GM12878 (cell line): Measurements from ENCODE around the gene GALNS. TPM values are rescaled to one million over a fixed set of nuclear protein-coding genes. Genes with fewer than 3 reads are reported as not detected.

ENCODE experiments used
- ATAC-seq: fragments of 200-7000 bp; cut with Tn5 transposase; 3 replicates; pipeline ENCODE4 v1.9.1; 2020; ENCODE audit warnings: mild to moderate bottlenecking, moderate library complexity
- BruUV-seq: library from RNA; stranded (reverse); fragments of 400-500 nt; replicated peaks from 2 replicates; lab custom pipeline; 2021; lab: Mats Ljungman, UMichigan
- CTCF ChIA-PET: fragments of 300-600 bp; sonication (Branson Sonifier 250); formaldehyde crosslinking; extraction: SDS; loops from one replicate; lab custom pipeline; 2021; ENCODE audit warnings: inconsistent platforms; lab: Yijun Ruan, JAX
- POLR2A ChIA-PET: fragments of 350-600 bp; formaldehyde crosslinking; extraction: SDS; loops from one replicate; lab custom pipeline; 2021; ENCODE audit warnings: inconsistent platforms; lab: Charles Lee
- RAD21 ChIA-PET: fragments of 300-600 bp; sonication (Branson Sonifier 250); formaldehyde crosslinking; loops from one replicate; lab custom pipeline; 2023; ENCODE audit warnings: antibody characterized with exemption; ENCODE audit not compliant: unreplicated experiment; lab: Charles Lee
- SMC1A ChIA-PET: fragments of 300-600 bp; sonication (Branson Sonifier 250); formaldehyde crosslinking; loops from one replicate; lab custom pipeline; 2023; ENCODE audit not compliant: unreplicated experiment, uncharacterized antibody; lab: Charles Lee
- DNase-seq: peaks from one replicate; pipeline ENCODE4 v3.0.0-alpha.2; 2011; ENCODE audit warnings: low read depth, low spot score
- FAIRE-seq: peaks from 3 replicates; lab custom pipeline; 2011; peaks lifted over from hg19 to GRCh38; lab: Jason Lieb, UNC
- H2AFZ ChIP-seq: 2 replicates; pipeline ENCODE4 v1.6.0; 2011; ENCODE audit warnings: low read depth, low read length, control low read depth; ENCODE audit not compliant: control insufficient read depth
- H3K27ac ChIP-seq: 2 replicates; pipeline ENCODE4 v1.5.1; 2011; ENCODE audit warnings: control low read depth; ENCODE audit not compliant: control insufficient read depth, insufficient read depth
- H3K27me3 ChIP-seq, 2 experiments: replicated peaks in 1 of 2; 2 replicates each; pipeline versions ENCODE4 v1.6.0 to v1.6.1; 2011; ENCODE audit warnings: low read length in 1 of 2; ENCODE audit not compliant: control insufficient read depth in 2 of 2, insufficient read depth in 2 of 2
- H3K36me3 ChIP-seq, 2 experiments: 2 replicates each; pipeline ENCODE4 v1.5.1; 2011; ENCODE audit warnings: low read length in 1 of 2; ENCODE audit not compliant: control insufficient read depth in 2 of 2, insufficient read depth in 2 of 2
- H3K4me1 ChIP-seq: 2 replicates; pipeline ENCODE4 v1.6.1; 2011; ENCODE audit warnings: mild to moderate bottlenecking, low read length, moderate library complexity, mixed read lengths; ENCODE audit not compliant: control insufficient read depth, insufficient read depth
- H3K4me2 ChIP-seq: 2 replicates; pipeline ENCODE4 v1.6.0; 2011; ENCODE audit warnings: control low read depth; ENCODE audit not compliant: control insufficient read depth, insufficient read depth
- H3K4me3 ChIP-seq: fragments of 200-600 bp; sonication (generic); 2 replicates; pipeline ENCODE4 v1.5.1; 2016
- H3K79me2 ChIP-seq: 2 replicates; pipeline ENCODE4 v1.6.0; 2011; ENCODE audit warnings: low read length; ENCODE audit not compliant: control insufficient read depth, insufficient read depth
- H3K9ac ChIP-seq: 2 replicates; pipeline ENCODE4 v1.8.0; 2011; ENCODE audit warnings: low read length, control low read depth, mixed read lengths; ENCODE audit not compliant: control insufficient read depth, insufficient read depth
- H3K9me3 ChIP-seq: replicated peaks from 3 replicates; pipeline ENCODE4 v1.5.1; 2011; ENCODE audit warnings: mild to moderate bottlenecking, low read length; ENCODE audit not compliant: control insufficient read depth, insufficient read depth
- H4K20me1 ChIP-seq: 2 replicates; pipeline ENCODE4 v1.6.0; 2011; ENCODE audit not compliant: control insufficient read depth, insufficient read depth
- ASH2L ChIP-seq: fragments of 300-600, 200-600 bp; sonication (generic); IDR thresholded peaks from 2 replicates; pipeline ENCODE4 v1.6.1; 2017; ENCODE audit warnings: low read depth, mild to moderate bottlenecking, borderline replicate concordance
- EGR1 ChIP-seq, 2 experiments: IDR thresholded peaks; 1 replicate in 1 of 2; 2 replicates in 1 of 2; pipeline ENCODE4 v1.6.1; 2011 to 2012; ENCODE audit warnings: low read depth in 2 of 2, low read length in 2 of 2, borderline replicate concordance in 1 of 2, mild to moderate bottlenecking in 1 of 2, moderate library complexity in 1 of 2
- FOXK2 ChIP-seq: fragments of 450-650 bp; IDR thresholded peaks from 2 replicates; pipeline ENCODE4 v1.6.1; 2017; ENCODE audit warnings: mild to moderate bottlenecking, moderate library complexity
- HSF1 ChIP-seq: fragments of 150-350 bp; IDR thresholded peaks from 2 replicates; pipeline ENCODE4 v1.6.1; 2014; ENCODE audit warnings: mild to moderate bottlenecking, low read depth, low read length
- JUND ChIP-seq: IDR thresholded peaks from 2 replicates; pipeline ENCODE4 v1.6.1; 2012; ENCODE audit warnings: low read depth, mild to moderate bottlenecking, low read length, improper control_type of control experiment, moderate library complexity
- POLR2A ChIP-seq: IDR thresholded peaks from 2 replicates; pipeline ENCODE4 v1.6.1; 2011; ENCODE audit warnings: low read depth, mild to moderate bottlenecking, low read length
- RBBP5 ChIP-seq: fragments of 200-600 bp; sonication (generic); conservative IDR thresholded peaks from 2 replicates; pipeline ENCODE4 v1.6.1; 2016
- YBX1 ChIP-seq: fragments of 450-650 bp; IDR thresholded peaks from 2 replicates; pipeline ENCODE4 v1.6.1; 2016; ENCODE audit warnings: antibody characterized with exemption
- WGBS: methylation state at CpG from one replicate; pipeline ENCODE4 v1.1.6; 2016; ENCODE audit warnings: low lambda C conversion rate; ENCODE audit not compliant: insufficient replicate concordance, insufficient coverage; ENCODE audit errors: missing lambda C conversion rate; 5-methylcytosine and 5-hydroxymethylcytosine counted together
- in situ Hi-C: fragments of 300-500 bp; cut with MboI; formaldehyde crosslinking; loops from 9 replicates; pipeline ENCODE4 v1.14.3; 2018; ENCODE audit warnings: mixed read lengths
- intact Hi-C: fragments of 100-400 bp; cut with micrococcal nuclease; formaldehyde crosslinking; loops from one replicate; pipeline ENCODE4 v1.14.2; 2022; ENCODE audit not compliant: unreplicated experiment
- polyA plus RNA-seq, 11 experiments: library from polyadenylated mRNA; depleted of rRNA in 4 of 11; unstranded in 6 of 11; stranded (reverse) in 5 of 11; fragments of >200 nt; fragmentation: Nextera tagmentation in 4 of 11; fragmentation: Illumina TruSeq in 1 of 11; extraction: Ambion mirVana in 4 of 11; extraction: Trizol in 1 of 11; gene quantifications; 1 replicate in 1 of 11; 2 replicates in 10 of 11; pipeline versions ENCODE4 v1.2.1 to v1.2.3, GENCODE V29; 2011 to 2016; ENCODE audit warnings: inconsistent platforms in 2 of 11, missing spikeins in 2 of 11, low read depth in 1 of 11
- total RNA-seq, 4 experiments: library from RNA; depleted of rRNA in 3 of 4; stranded (reverse); fragments of >200 nt in 3 of 4; fragmentation: Illumina TruSeq in 1 of 4; extraction: Trizol in 1 of 4; gene quantifications; 2 replicates each; pipeline versions ENCODE4 v1.2.1 to v1.2.3, GENCODE V29; 2013 to 2021

Gene GALNS
- total and polyA plus RNA-seq, 10 of the 15 experiments (the other 5 are each of a cell fraction or from before 2014, with no cell fraction given): 0.37 to 12.4 (median 5.3) TPM

- Histone ChIP-seq H3K4me2 (no peak overlapping the region), H3K9me3 (no peaks in the 10 kb centered on the region), H3K27me3 (no peaks in the 10 kb centered on the region), H3K27ac (no peak overlapping the region), H3K4me3 (no peak overlapping the region), H3K79me2 (peaks cover 61% of the 10 kb centered on the region), H4K20me1 (no peaks in the 10 kb centered on the region), H3K36me3 (peaks cover 0 to 6% of the 10 kb centered on the region in 2 experiments; a peak in 2 of 4 replicates), H3K9ac (no peak overlapping the region), H3K4me1 (peaks cover 20% of the 10 kb centered on the region), H2AFZ (no peak overlapping the region)
- POLR2A ChIA-PET: no interaction called here
- TF ChIP-seq JUND (no peak), POLR2A (peak; percentile 37; the same call in 1 of the 2 replicates)
- CTCF ChIA-PET: interaction anchor here (1.8 kb wide), 1 partner anchor 37 kb away, joined by 4 read pairs; no protein-coding TSS in a partner anchor
- SMC1A ChIA-PET: no interaction called here
- intact Hi-C loops (no loop called here), in situ Hi-C loops (no loop called here)
- RAD21 ChIA-PET: no interaction called here
- no peak for FAIRE-seq
- 96% methylated on average over 31 of the region's 32 CpGs for WGBS
- no TSS peak for BruUV-seq
- no peak for ATAC-seq
- no peak for DNase-seq
These were observed 82.0 kb downstream of the GALNS start for GRCh38 chr16:88774544-88775393.

GRCh38 chr16:88773812-88774291, 82.9 kb downstream of the GALNS start:
- no peak for FAIRE-seq
- CTCF ChIA-PET: interaction anchor here (1.8 kb wide), 1 partner anchor 36 kb away, joined by 4 read pairs; no protein-coding TSS in a partner anchor
- intact Hi-C loops (no loop called here), in situ Hi-C loops (no loop called here)
- TF ChIP-seq ASH2L (no peak), YBX1 (no peak), EGR1 (IDR thresholded peaks at IDR 0.05; ENCODE audit: borderline replicate concordance in 1 of 2, low read depth in 2 of 2, low read length in 2 of 2) (no peak), FOXK2 (no peak), RBBP5 (no peak), HSF1 (no peak)
- Histone ChIP-seq H3K4me3 (no peak overlapping the region), H3K27me3 (no peaks in the 10 kb centered on the region), H3K4me1 (peaks cover 18% of the 10 kb centered on the region), H2AFZ (no peak overlapping the region), H3K36me3 (peaks cover 0 to 6% of the 10 kb centered on the region in 2 experiments; a peak in 2 of 4 replicates), H3K79me2 (peaks cover 61% of the 10 kb centered on the region), H3K9ac (no peak overlapping the region), H3K9me3 (no peaks in the 10 kb centered on the region), H3K27ac (no peak overlapping the region), H4K20me1 (no peaks in the 10 kb centered on the region), H3K4me2 (no peak overlapping the region)
- no TSS peak for BruUV-seq
- no peak for DNase-seq
- RAD21 ChIA-PET: no interaction called here
- WGBS: 90% methylated on average over 10 of the region's 12 CpGs
- SMC1A ChIA-PET: no interaction called here
- POLR2A ChIA-PET: no interaction called here
- no peak for ATAC-seq
